HG03196 (cell line): Measurements from ENCODE around the gene HPN.
"Not testable (repeated sequence)": the region's sequence is repeated elsewhere in the genome, so short reads cannot be mapped to it uniquely, and the experiment has no call there.

Experiments used
- ATAC-seq: cut with Tn5 transposase; IDR thresholded peaks from one replicate; pipeline ENCODE4 v1.9.1; 2021; ENCODE audit not compliant: unreplicated experiment

Gene HPN

DNA sequence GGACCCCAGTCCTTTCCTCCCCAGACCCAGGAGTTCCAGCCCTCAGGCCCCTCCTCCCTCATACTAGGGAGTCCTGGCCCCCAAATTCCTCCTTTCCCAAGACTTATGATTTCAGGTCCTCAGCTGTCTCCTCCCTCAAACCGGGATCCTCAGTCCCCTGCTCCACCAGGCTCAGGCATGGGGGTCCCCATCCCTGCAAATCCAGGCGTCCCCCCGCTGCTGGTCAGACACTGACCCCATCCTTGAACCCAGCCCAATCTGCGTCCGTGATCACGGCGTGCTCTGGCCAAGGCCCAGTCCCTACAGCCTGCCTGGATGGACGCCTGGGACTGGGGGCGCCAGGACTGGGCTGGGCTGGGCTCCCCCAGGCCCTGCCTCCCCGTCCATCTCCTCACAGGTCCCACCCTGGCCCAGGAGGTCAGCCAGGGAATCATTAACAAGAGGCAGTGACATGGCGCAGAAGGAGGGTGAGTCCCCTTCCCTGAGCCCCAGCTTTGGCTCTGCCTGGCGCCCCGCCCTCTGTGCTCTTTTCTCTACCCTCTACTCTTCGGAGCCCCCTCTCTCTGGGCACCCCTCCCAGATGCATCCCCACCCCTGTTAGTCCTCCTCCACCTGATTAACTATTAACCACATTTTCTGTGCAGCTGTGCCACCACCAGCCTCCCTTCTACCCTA is 672 bp downstream of the HPN start:
- no peak for ATAC-seq

DNA sequence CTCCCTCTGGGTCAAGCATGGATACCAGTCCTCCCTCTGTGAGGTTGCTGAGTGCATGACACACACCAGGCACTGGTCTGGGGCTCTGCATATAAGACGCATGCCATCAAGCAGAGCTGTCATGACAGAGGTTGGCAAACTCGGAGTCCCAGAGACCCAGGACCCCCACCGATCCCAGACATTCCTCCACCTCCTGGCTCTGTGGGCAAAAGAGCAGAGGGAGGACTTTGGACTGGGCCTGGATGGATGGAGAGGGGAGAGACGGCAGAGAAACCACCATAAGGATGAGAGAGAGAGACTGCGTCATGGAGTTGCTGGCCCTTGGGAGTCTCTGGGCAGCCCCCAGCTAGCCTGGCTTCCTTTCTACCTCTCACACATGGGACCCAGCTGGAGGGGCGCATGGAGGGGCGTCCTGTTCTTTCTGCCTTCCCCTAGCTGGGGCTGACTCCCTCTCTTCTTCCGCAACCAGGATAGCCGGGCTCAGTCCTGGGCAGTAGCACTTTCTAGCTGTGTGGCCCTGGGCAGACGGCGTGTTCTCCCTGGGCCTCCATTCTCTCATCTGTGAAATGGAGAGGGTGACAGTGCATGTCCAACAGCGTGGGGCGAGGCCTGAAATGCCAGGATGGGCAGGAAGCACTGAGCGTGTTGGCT is 1.6 kb downstream of the HPN start:
- no peak for ATAC-seq

DNA sequence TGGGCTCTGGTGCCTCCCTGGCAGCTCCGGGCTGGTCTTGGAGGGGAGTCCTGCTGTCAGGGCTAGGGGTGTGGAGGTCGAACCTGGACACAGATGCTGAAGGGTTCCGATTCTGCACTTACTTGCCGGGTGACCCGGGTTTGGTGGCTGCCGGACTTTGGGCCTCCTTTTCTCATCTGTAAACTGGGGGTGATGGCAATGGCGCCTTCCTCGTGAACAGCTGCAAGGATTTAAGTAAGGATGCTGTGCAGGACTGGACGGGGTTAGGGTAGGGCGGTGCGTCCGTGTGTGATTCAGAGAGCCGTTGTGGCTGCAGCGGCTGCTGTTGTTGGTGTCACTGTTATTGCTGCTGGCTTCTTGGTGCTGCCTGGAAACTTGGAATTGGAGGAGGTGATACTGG is 2.4 kb downstream of the HPN start:
- no peak for ATAC-seq

DNA sequence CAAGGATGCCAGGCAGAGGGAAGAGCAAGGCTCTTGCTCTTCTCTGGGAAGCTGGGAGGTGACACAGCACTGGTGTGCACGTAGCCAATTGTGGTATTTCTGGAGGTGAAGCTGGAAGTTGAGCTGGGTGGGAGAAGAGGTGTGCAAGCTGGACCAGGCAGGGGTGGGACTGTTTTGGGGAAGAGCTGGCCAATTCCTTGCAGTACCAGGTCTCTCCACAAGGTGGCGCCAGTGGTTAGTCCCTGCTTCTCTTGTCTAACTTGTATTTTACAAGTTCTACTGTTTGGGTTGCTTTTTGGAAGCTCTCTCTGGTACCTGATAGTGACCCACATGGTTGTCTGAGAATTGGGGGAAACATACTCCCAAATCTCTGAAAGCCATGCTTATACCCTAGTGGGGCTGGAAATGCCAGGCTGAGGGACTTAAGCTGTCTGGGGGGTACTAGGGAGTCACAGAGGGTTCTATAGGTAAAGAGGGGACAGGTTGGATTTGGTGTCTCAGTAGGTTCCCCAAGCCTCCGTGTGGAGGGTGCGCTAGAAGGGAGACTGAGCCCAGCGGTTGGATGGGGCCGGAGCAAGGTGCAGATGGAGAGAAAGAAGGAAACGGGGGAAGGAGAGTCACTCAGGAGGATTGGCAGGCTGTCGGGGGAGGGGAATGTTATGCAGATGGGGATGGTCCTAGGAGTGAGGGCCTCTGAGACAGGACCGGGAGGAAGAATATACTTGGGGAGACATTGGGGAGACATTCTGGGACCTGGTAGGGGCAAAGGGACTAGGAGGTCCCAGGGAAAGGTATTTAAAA is 3.0 kb downstream of the HPN start:
- ATAC-seq = no peak

DNA sequence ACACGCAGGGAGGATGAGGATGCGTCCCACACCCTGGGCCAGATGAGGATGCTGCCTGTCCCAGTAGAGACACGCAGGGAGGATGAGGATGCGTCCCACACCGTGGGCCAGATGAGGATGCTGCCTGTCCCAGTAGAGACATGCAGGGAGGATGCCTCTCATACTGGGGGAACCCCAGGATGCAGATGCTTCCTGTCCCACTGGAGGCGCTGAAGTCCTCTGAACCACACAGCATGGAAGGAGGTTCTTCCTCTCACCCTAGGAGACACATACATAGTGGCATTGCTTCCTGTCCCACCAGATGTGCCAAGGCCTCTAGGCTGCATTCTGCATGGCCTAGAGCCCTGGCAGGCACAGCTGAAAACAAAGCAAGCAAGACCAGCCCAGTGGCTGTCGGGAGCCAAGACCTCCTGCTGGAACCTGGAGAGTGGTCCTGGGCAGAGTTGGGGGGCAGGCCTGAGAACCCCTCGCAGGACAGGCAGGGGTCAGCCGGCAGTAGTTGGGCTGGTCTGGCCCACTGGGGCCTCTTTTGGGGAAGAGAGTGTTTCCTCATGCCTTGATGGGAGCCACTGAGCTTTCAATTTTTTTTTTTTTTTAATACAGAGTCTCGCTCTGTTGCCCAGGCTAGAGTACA is 4.3 kb downstream of the HPN start:
- peak; percentile 63 for ATAC-seq

DNA sequence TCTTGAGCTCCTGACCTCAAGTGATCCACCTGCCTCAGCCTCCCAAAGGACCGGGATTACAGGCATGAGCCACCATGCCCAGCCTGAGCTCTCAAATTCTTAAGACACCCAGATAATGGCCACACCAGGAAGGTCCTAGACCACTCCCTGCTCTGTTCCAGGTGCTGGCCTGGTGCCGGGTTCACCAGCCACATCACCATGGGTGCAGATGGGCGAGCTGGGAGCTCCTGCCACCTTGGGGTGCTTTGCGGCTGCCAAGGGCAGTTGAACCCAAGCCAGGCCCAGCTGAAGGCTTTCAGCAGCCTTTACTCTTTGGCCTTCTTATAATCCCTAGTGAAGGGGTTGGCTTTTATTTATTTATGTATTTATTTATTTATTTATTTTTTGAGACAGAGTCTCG is 4.9 kb downstream of the HPN start:
- no peak for ATAC-seq

DNA sequence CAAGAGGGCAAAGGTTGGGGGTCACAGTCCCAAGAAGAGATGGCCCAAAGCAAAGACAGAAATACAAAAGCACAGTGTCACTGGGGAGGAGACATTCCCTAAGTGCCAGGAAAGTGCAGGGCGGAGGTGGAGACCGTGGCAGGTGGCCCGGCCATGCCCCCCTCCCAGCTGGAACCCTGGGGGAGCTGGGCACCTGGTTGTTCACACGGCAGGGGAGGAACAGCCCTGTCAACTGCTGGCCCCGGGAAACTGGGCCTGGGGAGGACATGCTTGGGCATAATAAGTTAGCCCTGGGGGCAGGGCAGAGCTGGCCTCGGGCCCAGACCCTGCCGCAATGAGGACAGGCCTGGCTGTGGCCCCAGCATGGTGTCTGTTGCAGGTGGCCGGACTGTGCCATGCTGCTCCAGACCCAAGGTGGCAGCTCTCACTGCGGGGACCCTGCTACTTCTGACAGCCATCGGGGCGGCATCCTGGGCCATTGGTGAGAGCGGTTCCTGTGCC is 7.4 kb downstream of the HPN start:
- ATAC-seq = no peak

DNA sequence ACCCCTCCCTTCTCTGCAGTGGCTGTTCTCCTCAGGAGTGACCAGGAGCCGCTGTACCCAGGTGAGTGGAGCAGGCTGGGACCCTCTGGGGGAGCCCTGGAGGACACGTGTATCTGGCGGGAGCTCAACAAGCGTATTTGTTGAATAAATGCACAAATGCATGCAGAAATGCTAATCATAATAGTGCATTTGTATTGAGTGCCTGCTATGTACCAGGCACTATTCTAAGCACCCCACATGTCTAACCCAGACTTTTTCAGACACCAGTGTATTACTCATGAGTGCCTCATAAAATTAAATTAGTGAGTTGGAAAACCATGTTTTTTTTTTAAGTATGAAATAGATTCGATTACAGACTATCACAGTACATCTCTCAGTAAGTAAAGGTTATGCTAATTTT is 7.9 kb downstream of the HPN start:
- no peak for ATAC-seq

DNA sequence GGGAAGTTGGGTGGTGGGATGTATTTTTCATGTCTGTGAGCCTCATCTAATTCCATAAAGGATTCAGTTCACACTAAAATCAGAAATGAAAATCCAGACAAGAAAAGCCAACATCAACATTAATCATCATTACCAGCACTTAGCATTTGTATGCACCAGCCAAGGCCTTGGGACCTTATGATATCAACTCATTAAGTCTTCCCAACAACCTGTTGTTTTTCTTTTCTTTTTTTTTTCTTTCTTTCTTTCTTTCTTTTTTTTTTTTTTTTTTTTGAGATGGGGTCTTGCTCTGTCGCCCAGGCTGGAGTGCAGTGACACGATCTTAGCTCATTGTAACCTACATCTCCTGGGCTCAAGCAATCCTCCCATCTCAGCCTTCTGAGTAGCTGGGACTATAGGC is 9.1 kb downstream of the HPN start:
- not testable (repeated sequence) for ATAC-seq

DNA sequence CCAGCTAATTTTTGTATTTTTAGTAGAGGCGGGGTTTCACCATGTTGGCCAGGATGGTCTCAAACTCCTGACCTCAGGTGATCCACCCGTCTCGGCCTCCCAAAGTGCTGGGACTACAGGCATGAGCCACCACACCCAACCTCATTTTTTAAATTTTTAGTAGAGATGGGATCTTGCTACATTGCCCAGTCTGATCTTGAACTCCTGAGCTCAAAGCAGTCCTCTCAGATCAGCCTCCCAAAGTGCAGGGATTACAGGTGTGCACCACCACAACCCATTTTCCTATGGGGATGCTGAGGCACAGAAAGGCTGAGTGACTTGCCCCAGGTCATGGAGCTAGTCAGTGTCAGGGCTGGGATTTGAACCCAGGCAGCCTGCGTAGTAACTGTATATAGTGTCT is 9.7 kb downstream of the HPN start:
- not testable (repeated sequence) for ATAC-seq

DNA sequence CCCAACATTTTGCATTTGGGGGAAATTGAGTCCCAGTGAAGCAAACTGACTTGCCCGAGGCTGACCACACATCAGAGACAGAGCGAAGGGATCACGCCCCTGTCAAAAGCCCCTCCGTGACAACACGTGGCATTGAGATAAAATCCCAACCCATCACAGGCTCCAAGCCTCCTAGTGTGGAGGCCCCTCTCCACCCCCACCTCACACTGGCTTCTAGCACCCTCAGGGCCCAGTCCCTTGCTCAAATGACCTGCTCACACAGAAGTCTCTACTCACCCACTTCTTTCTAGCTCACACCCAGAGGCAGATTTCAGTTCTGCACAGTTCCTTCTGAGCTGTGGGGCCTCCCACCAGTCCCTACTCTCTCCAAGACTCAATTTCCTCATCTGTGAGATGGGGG is 10.3 kb downstream of the HPN start:
- ATAC-seq = no peak

DNA sequence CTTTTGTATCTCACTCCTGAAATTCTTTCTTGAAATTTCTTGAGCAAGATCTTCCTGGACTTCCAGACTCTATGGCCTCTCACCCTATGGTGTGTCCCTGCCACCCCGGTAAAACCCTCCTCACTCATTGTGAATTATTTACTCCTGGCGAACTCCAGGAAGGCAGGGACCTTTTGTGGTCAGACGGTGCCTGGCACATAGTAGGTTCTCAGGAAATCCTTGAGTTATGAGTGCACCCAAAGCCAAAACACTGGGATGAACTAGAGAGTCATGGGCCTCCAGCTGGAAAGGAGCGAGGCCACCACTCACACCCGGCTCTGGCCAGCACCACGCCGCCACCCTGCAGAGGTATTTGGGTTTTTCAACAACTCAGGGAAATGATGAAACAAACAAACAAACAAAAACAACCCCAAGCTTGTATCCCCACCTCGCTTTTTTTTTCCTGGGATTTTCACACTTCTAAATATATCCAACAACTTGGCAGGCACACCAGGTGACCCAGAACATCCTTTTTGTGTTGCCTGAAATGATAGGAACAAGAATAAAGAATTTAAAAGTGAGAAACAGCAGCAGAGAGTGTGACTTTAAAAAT is 11.2 kb downstream of the HPN start:
- ATAC-seq = no peak

DNA sequence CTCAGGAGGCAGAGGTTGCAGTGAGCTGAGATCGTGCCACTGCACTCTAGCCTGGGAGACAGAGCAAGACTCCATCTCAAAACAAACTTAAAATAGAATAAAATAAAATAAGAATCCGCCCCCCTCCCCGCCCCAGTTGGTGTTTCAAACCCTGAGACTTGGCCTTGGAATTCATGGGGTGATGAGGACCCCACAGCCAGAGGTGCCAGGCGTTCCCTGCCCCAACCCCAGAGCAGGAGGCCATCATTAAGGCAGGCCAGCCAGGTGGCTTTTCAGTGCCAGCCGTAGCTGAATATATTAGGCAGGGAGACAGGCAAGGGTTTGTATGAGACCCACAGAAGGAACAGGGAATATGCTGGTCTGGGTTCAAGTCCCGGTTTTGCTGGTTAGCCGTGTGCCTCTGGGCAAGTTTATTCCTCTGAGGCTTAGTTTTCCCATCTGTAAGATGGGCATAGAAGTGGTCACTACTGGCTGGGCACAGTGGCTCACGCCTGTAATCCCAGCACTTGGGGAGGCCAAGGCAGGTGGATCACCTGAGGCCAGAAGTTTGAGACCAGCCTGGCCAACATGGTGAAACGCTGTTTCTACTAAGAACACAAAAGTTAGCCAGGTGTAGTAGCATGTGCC is 12.3 kb downstream of the HPN start:
- no peak for ATAC-seq

DNA sequence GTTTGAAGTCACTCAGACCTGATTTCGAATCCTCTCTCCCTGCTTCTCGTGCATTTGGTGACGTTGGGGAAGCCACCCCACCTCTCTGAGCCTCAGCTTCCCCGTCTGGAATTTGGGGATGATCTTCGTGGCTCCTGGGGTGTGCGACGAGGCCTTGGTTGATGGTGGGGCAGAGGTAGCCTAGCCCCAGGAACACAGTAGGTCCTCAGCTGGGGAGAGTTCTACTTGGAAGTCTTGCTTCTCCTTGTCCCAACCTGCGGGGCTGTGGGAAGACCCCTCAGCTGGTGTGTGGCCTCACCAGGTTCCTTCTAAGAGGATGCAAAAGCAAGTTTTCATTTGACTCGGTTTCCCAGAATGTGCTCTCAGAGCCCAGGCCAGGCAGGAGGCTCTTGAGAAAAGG is 13.1 kb downstream of the HPN start:
- ATAC-seq = no peak

DNA sequence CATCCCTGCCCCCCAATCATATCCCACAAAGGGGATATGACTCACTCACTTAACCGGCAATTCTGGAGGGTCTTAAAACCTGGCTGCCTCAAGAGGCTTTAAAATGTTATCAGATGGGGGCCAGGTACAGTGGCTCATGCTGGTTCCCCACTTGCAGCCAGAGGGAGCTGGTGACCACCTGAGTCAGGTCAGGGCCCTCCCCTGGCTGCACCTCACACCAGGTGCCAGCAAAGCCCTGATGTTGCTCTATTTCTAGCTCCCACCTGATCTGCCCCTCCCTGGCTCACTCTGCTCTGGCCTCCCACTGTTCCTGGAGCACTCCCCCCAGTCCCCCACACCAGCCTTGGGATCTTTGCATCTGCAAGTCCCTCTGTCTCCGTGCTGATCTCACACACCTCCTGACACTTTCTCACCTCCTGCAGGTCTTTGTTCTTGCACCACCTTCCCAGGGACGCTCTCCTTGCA is 14.2 kb downstream of the HPN start:
- no peak for ATAC-seq

DNA sequence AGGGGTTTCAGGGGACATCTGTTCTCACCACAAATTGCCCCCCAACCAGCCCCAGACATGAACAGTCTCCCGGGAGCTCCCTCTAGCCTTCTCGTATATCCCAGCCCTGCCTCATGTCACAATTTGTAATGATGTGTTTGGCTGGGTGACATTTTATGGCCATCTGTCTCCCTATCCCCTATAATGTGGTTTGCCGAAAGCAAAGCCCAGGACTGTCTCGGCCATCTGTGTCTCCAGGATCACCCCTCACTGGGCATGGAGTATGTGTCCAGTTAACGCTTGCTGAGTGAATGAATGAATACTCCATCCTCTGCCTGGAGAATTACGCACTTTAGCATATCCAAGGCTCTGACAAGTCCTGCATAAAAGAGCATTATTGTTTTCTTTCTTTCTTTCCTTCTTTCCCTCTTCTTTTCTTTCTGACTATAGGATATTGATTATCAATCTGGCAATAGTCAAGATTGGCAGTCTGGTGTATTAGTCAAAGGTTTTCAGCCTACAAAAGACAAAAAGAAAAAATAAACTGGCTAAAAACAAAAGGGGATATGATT is 15.1 kb downstream of the HPN start:
- ATAC-seq = no peak

DNA sequence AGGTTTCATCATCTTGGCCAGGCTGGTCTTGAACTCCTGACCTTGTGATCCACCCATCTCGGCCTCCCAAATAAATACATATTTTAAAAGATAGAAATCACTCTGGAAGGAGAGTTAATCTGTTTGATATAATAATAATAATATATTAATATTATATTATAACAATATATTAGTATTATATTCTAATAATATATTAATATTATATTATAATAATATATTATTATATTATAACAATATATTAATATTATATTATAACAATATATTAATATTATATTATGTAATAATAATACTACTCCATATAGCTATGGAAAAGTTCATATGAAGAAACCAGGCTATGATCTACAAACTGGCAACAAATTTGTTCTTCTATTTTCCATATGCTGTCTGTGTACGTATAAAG is 16.8 kb downstream of the HPN start:
- no peak for ATAC-seq

DNA sequence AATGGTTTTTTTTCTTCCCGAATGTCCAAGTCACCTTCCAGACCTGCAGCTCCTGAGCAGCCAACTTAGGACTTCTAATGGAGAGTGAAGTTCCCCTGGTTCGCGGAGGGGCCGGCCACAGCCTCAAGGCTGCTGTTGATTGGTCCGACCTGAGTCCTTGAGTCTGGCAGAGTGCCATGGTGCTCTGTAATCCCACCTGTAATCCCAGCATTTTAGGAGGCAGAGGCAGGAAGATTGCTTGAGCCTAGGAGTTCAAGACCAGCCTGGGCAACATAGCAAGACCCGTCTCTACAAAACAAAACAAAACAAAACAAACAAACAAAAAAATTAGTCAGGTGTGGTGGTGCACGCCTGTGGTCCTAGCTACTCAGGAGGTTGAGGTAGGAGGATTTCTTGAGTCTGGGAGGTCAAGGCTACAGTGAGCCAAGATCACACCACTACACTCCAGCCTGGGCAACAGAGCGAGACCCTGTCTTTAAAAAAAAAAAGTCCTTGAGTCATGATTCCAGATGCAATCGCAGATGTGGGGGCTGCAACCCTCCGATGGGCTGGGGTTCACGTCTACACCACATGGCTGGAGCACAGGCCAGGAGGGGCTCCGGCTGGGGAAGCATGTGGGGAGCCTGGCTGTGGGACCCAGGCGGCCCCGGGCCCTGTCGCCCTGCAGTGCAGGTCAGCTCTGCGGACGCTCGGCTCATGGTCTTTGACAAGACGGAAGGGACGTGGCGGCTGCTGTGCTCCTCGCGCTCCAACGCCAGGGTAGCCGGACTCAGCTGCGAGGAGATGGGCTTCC is 17.7 kb downstream of the HPN start:
- ATAC-seq = no peak

DNA sequence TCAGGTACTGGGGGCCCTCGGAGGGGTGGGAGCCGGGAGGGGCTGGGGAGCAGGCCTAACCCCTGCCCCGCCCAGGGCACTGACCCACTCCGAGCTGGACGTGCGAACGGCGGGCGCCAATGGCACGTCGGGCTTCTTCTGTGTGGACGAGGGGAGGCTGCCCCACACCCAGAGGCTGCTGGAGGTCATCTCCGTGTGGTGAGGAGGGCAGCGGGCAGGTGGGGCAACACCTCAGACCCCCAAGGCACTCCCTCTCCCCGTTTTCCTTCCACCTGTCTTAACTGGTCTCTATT is 18.2 kb downstream of the HPN start:
- ATAC-seq = no peak
